Cerebellar cortex (tissue), 1 donor: ENCODE data around the gene DEDD.

Source experiments
- DNase-seq: peaks from one replicate; pipeline ENCODE4 v3.0.0-alpha.2; 2015; ENCODE audit warnings: low spot score

DEDD gene

GRCh38 chr1:161092621-161093028 is 39.8 kb downstream of the DEDD start:
- no peak for DNase-seq

GRCh38 chr1:161091796-161092507 is 40.5 kb downstream of the DEDD start:
- no peak for DNase-seq

GRCh38 chr1:161091093-161091492 is 41.4 kb downstream of the DEDD start:
- DNase-seq = no peak

GRCh38 chr1:161090617-161091016 is 41.9 kb downstream of the DEDD start:
- DNase-seq = no peak

GRCh38 chr1:161089938-161090337 is 42.5 kb downstream of the DEDD start:
- no peak for DNase-seq

- DNase-seq = no peak
Measured at GRCh38 chr1:161089251-161089924, 43.1 kb downstream of the DEDD start, which contains the start of gene NECTIN4. Gene NECTIN4 (minus strand): TSS chr1:161089558. CDS start chr1:161089296, 262 bp downstream.

- no peak for DNase-seq
Measured at GRCh38 chr1:161088587-161089110, 43.8 kb downstream of the DEDD start.

GRCh38 chr1:161086457-161086856 is 46.0 kb downstream of the DEDD start:
- DNase-seq = no peak

- DNase-seq = no peak
Measured at GRCh38 chr1:161085165-161085564, 47.3 kb downstream of the DEDD start.

- no peak for DNase-seq
Measured at GRCh38 chr1:161084597-161084988, 47.9 kb downstream of the DEDD start.

- no peak for DNase-seq
Measured at GRCh38 chr1:161083748-161084596, 48.5 kb downstream of the DEDD start.

- DNase-seq = no peak
Measured at GRCh38 chr1:161082996-161083747, 49.3 kb downstream of the DEDD start.

GRCh38 chr1:161082483-161082882 is 50.0 kb downstream of the DEDD start:
- no peak for DNase-seq

- DNase-seq = no peak
Measured at GRCh38 chr1:161081519-161081918, 50.9 kb downstream of the DEDD start.

- no peak for DNase-seq
Measured at GRCh38 chr1:161080441-161081405, 51.7 kb downstream of the DEDD start.

- no peak for DNase-seq
Measured at GRCh38 chr1:161079436-161080110, 52.9 kb downstream of the DEDD start.

- no peak for DNase-seq
Measured at GRCh38 chr1:161077426-161077825, 55.0 kb downstream of the DEDD start.

GRCh38 chr1:161076410-161076809 is 56.1 kb downstream of the DEDD start:
- no peak for DNase-seq

GRCh38 chr1:161074676-161075368 is 57.6 kb downstream of the DEDD start:
- DNase-seq = no peak
